ENCODE measurements around the gene AEBP2.

- TF ChIP-seq TAF1 (IDR thresholded peaks at IDR 0.05; ENCODE audit: borderline replicate concordance, low read depth, low read length) = no peak
- no peak for TF ChIP-seq POLR2A (IDR thresholded peaks at IDR 0.05; ENCODE audit: low read depth, low read length)
These were observed 6.8 kb upstream of the AEBP2 start for GRCh38 chr12:19432309-19433170.

Measured in GM12892 (cell line).